ENCODE results near the gene SLC31A1.

Gene SLC31A1

DNA sequence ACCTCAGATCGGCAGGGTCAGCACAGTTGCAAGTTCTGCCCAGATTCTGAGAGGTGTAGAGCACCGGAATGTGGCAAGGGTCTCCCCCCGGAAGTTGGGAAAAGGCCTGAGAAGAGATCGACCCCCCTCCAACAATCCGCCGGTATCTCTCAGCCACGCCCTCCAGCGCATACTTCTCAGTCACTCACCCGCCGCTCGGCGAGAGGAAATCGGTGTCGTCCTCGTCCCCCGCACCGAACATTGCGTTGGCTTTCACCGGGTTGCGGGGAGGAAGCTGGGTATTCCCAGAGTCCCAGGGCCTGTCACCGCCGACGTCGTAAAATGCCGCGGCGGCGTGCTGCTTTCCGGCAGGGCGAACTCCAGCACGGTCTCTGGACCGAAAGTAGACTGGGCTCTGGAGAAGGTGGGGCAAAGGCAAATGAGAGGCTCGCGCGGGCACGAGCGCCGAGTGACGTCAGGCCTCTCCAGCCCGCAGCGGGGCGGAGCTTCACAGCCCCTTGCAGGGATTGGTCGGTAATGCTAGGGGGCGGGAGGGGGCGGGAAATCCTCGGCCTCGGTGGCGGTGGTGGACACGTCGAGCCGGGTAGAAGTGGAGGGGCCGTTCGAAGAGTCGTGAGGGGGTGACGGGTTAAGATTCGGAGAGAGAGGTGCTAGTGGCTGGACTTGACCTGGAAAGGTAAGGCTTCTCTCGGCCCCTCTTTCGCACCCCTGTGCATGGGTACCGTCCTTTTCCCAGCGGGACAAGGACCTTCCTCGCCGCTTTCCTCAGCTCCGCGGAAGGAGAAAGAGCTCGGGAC is at the start of gene SLC31A1, which contains the start of gene FKBP15:
Gene SLC31A1 (plus strand): TSS at position 542 of the 797 bp plus-strand sequence. CDS start 34,605 bp downstream, outside the sequence.
Gene FKBP15 (minus strand): TSS at position 275 of the 797 bp plus-strand sequence. CDS start 34 bp downstream, at position 241.
- peak; percentile 98 for DNase-seq

DNA sequence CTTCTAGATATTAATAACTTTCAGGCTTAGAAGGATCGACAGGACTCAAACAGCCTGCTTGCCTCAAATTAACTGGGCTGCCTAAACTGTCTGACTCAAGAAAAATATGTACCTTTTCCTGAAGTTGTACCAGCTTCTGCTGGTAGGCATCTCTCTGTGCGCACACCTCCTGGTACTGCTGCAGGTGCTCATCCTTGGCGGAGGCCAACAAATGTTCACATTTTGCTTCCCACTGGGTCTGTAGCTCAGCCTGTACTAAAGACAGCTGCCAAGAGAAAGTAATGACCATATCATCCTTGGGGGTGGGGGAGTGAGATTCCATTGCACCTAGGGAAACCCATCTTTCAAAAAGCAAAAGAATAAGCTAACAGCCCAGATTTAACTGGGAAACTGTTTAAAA is 48.0 kb upstream of the SLC31A1 start:
- DNase-seq = no peak

DNA sequence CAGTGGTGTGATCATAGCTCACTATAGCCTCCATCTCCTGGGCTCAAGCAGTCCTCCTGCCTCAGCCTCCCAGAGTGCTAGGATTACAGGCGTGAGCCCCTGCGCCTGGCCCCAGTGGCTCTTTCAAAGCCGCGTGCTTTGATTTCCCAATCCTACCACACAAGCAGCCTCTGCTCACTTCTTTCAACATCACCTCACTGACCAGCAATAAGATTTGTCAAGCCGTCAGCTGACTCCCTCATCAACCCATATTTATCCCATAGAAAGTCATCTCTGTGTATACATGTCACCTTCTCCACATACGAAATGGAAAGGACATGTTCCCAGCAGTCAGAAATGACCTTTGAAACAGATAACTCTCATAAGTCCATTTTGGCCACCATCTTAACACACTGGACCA is 44.5 kb upstream of the SLC31A1 start:
- DNase-seq = no peak

DNA sequence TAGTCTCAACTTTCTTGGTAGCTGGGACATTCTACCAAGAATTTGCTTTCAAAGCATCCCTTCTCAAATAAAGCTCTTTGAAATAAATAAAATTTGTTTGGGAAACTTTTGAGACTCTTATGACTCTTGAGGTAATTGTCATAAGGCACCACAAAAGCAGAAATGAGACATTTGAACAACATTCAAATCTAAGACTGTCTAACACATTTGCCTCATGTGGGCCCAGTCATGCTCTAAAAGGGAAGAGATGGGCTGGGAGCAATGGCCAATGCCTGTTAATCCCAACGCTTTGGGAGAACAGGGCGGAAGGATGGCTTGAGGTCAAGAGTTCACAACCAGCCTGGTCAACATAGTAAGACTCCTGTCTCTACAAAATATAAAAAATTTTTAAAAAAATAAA is 44.1 kb upstream of the SLC31A1 start:
- no peak for DNase-seq

DNA sequence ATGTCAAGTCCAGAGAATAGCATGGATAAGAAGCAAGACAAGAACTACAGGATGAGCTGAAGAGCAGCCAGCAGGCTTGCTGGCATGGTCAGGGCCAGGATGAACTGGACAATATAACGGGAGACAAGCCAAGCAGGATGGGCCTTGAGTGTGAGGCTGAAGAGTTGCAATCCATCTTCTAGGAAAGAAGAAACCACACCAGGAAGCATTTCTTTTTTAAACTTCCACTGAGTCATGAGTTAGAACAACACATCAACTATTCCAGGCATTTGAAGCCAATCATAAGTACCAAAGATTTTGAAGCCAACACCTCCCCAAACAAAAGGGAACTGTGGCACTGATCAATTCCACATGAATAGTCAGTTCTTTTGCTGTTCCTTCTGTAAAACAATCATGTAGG is 43.3 kb upstream of the SLC31A1 start:
- DNase-seq = no peak

DNA sequence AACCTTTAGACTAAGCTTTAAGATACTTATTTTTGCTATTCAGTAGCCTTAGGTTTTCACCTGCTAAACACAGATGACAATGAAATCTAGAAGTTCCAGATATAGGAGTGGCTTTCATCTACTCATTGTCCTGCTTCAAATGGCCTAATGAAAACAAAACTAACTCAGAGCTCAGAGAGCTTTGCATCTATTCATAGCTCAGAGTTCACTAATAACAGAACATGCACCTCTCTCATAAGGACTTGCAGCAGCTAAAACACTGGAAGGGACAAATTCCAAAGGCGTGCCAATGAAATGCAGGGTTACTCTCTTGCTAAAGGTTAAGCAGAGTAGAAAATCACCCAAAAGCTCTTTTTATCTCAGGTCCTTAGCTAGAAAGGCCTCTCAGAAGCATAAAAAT is 41.5 kb upstream of the SLC31A1 start:
- no peak for DNase-seq

DNA sequence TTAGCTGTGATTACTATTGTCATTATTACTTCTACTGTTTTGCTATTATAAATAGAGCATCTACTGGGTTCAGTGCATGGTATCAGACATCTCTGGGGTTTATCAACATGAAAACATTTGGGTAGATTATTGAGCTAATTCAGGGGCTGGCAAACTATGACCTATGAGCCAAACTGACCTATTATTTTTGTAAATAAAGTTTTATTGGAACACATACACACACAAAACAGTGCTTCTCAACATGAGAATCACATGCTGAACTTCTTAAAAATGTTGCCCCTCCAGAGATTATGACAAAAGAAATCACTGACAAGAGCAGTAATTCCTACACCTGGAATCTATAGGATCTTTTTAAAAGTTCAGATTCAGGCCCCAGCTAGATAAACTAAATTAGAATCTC is 40.2 kb upstream of the SLC31A1 start:
- no peak for DNase-seq

DNA sequence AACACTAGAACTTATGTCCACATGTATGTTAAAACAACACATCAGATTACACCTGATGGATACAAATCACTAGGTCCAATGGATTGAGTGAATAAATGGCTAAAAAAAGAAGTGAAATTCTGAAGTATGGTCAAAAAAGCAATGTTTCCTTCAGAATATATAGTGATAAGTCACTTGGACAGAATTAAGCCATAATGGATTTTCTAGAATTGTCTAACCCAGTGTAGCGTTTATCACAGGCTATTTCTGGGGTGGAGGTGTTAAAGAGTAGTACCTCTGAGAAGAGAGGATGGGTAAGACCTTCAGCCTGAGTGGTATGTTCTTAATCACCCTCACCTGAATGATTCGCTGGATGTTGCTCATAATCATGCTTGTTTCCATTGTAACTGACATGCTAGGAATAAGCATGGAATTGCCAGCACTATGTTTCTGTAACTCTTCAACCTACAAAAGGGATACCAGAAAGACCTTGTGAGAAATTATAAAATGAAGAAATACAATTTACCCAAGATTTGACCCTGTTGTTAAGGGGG is 37.3 kb upstream of the SLC31A1 start:
- DNase-seq = no peak

DNA sequence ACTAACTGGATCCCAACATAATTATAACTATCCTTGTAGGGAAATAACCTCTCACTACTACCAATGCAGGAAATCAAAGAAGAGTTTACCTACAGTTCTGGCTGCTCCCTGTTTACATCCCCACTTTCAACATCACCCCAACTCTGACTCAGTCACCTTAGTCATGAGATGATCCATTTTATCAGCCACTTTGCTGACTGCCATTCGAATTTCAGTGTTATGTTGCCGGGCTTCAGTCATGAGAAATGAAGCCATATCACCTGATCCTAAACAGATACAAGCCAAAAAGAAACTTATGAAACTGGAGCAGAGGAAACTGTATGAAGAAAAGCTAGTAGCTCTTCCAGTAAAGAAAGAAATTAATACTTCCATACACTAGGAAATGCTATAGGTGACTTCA is 36.8 kb upstream of the SLC31A1 start:
- no peak for DNase-seq

DNA sequence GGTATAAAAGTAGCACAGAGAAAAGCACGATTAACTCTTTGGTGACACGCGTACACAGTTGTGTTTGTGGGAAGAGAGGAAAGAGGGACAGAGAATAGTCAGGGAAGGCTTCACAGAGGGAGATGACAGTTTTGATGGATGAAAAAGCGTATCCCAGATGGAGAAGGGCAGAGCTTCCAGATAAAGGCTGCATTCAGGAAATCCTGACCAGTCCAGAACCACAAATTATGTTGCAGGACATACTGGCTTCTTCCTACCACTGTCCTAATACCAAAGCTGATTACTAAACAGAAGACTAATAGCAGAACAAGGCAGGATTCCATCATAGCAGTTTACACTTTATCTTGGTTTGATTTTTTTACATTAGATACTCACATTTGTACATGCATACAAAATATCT is 36.1 kb upstream of the SLC31A1 start:
- DNase-seq = no peak

DNA sequence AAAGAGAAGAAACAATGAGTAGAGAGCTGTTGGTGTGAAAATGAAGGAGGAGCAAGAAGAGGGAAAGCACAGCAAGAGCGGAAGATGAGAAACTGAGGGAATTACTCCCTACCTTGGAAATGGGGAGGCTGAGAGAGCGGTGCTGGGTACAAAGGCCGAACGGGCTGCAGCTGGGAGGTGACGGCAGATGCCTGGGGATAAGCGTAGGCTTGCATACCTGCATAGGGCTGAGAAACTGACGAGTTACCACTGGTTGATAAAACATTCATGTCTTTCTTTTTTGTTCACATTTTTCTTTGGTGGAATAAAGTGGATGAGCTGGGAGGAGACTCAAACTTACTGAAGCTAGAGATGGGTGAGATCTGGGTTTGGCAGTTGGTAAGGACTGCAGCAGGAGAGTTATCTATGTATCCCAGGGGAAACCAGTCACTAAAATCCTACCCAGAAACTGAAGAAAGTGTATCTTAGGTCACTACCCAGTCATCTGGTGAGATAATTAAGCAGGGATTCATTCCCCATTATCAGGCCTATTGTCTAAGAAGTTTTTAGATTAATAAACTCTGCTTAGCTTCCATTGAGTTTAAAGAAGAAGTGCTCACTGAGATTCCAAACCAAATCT is 35.1 kb upstream of the SLC31A1 start:
- DNase-seq = no peak

DNA sequence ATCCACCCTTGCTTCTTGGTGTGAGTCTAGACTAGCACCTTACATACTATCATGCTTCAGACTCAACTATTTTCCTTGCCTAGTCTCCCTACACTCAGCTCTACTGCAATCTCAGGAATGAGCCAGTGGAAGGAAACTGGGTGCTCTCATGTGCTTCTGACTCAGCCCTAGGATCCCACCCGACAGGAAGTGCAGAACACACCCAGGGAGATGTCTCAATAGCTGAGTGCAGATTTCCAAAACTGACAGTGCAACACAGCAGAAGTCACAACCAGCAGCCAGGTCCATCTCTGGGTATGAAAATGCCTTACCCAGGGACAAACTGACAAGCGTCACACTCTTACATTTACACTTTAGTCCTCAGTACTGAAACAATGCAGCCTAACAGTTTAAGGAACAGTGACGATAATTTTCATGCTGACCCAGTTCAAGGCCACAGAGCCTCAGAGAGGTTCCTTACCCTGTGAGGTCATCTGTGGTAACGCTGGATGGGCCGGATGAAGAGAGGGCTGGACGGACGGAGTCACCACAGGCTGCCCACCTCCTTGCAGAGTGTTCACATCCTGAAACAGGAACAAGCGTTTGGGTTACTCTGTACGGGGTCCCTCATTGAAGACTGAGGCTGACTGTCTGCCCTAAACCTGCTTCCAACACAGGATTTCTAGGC is 33.3 kb upstream of the SLC31A1 start:
- DNase-seq = peak in 1 of 2 donors; percentile 67

DNA sequence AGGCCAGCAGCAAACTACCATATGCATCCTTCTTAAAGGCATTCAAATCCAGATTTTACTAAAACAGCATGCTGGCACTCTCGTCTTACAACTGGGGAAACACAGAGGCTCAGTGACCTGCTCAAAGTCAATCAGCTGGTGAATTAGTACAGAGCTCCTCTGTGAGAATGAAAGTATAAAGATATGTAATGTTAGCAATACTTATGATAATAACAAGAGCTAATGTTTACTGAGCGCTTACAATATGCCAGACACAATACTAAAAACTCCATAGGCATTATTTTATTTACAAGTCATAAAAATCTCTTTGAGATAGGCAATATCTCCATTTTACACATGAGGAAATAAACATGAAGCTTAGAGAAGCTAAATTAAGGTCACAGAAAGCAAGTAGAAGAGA is 28.9 kb upstream of the SLC31A1 start:
- DNase-seq = no peak

DNA sequence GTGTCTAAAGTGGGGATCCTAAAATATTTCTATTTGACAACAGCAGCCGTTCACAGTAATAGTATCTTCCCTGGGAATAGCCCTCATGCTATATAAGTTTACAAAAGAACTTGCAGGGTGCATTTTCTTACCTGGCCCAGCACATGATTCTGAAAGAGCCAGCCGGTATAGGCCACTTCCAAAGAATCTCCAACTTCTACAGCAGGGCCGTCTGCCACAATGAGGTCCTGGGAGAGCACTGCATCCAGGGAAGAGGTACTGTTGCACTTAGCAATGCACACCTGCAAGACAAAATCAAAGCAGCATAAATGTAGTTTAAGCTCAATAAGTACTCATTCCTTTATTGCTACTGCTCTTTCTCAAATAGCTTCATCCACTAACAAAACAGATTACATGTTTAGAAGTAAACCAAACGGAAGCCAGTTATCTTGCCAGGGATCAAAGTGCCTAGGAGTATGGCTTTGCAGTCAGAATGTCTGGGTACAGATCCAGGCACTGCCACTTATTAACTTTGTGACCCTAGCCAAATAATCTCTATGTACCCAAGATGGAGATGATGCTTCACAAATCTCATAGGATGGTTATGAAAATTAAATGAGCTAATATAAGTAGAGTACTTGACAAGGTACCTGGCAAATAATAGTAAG is 21.5 kb upstream of the SLC31A1 start:
- no peak for DNase-seq

DNA sequence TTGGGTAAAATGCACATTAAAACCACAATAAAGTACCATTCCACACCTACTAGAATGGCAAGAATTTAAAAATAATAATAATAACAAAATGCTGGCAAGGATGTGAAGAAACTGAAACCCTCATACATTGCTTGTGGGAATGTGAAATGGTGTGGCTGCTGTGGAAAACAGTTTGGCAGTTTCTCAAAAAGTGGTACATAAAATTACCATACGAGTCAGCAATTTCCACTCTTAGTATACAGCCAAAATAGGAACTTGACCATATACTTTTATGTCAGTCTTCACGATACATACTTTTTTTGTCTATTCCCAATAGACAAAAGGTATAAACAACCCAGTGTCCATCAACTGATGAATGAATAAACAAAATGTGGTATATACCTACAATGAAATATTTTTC is 15.9 kb upstream of the SLC31A1 start:
- no peak for DNase-seq

DNA sequence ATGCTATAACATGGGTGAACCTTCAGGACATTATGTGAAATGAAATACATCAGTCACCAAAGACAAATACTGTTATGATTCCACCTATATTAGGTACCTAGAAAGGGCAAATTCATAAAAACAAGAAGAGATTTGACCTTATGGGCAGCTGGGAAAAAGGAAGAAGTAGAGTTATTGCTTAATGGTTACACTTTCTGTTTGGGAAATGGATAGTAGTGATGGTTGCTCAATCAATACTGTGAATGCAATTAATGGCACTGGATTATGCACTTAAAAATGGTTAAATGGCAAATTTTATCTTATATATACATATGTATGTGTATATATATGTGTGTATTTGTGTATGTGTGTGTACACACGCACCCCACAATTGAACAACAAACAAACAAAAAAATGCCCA is 15.5 kb upstream of the SLC31A1 start:
- DNase-seq = no peak

DNA sequence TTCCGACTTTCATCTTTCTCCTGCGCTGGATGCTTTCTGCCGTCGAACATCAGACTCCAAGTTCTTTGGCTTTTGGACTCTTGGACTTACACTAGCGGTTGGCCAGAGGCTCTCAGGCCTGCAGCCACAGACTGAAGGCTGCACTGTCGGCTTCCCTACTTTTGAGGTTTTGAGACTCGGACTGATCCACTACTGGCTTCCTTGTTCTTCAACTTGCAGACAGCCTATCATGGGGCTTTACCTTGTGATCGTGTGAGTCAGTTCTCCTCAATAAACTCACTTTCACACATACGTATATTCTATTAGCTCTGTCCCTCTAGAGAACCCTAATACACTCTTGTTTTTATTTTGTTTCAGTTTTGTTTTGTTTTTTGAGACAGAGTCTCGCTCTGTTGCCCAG is 10.5 kb upstream of the SLC31A1 start:
- DNase-seq = no peak

DNA sequence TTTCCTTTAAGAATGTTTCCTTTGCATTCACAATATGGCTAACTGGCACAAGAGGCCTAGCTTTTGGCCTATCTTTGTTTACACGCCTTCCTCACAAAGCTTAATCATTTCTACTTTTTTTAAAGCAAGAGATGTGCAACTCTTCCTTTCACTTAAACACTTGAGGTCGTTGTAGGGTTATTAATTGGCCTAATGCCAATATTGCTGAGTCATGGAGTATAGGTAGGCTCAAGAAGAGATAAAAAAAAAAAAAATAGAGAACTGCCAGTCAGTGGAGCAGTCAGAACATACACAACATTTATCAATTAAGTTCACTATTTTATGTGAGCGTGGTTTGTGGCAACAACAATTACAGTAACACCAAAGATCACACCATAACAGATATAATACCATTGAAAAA is 6.2 kb upstream of the SLC31A1 start:
- peak in 1 of 2 donors; percentile 34 for DNase-seq

DNA sequence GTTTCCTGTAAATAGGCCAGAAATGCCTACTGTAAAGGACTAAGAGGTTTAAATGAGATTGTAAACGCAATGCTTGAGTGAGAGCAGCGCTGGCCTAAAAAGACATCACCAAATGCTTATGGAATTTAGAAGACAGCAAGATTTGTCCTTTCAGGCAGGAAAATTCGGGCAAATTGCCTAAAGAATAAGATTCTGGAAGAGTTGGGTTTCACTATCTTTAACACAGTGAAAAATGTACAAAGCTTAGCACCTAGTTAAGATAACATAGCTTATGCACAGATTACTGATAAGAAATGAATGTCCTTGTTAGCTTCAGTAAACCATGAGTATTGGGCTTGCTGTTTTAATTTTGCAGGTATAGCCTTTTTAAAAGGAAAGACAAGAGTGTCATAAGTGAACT is 4.9 kb upstream of the SLC31A1 start:
- DNase-seq = no peak

DNA sequence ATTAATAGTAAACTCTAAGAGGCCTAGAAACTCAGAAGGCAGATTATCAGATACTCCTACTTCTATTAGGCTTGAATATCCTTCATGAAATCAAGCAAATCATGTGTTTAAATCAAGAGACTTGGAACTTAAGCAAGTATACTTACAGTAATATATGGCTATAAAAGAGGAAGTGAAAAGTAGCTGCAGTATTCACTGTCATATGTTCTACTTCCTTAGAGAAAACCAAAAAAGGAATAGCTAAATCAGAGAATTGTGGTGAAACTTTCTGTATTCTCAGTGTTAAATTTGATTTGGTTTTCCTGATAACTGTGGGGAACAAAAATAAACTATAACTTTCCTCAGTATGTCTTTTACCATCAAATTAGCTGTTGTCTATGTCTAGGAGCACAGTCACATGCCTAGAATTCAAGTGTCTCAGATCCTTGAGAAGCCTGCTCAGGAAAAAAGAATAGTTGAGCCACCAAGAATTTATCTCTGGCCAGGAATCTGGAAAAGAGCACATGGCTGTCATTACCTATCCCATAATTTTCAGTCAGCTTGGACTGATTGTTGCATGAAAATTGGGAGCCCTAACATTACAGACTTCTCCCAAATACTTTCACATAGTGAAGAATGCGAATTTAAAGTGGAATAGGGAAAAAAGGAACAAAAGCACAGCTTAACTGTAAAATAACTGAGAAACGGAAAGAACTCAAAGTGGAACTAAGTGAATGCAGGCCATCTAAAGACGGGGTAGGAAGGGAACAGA is 2.0 kb upstream of the SLC31A1 start:
- no peak for DNase-seq

DNA sequence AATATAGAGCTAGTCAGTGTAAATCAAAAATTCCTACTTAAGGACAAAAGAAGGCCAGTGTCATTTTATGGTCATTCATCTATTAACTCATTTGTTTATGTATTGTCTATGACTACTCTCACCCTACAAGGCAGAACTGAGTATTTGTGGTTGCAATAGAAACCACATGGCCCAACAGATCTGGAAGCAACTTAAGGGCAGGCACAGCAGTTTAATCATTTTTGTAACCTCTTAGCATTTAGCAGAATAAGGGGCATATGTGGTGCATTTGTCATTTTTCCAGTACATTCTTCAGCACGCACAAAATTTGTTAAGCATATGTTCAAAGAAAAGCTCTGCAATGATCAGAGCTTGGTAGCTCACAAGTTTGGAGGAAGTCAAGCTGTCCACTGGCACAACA is 1.4 kb upstream of the SLC31A1 start:
- DNase-seq = peak; percentile 13 to 33

DNA sequence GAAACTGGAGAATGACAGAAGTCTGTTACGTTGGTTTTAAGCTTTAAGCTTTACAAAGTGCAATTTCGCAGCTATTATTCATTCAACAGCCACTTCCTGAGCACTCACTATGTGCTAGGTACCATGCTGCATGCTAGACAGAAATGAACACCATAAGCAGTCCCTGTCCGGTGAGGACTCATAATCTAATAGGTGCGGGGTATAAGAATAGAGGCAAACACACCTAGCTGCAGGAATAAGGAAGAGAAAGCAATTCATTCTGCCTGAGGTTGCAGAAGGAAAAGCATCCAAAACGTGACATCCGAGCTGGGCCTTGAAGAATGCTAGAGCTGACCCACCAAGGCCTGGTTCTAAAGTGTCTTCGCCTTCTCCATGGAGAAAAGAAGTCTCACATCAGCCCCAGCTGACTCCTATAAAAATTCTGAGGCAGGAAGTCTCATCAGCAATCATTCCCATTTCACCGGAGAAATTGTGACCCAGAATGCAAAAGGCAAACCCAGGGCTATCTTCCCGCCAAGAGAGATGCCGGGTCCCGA is 809 bp upstream of the SLC31A1 start:
- peak in 1 of 2 donors; percentile 21 for DNase-seq

Data from CD4-positive, alpha-beta T cell treated with Interleukin-1 beta for 1 hour (primary cell).